ENCODE results near the gene RAD23A.

DNA sequence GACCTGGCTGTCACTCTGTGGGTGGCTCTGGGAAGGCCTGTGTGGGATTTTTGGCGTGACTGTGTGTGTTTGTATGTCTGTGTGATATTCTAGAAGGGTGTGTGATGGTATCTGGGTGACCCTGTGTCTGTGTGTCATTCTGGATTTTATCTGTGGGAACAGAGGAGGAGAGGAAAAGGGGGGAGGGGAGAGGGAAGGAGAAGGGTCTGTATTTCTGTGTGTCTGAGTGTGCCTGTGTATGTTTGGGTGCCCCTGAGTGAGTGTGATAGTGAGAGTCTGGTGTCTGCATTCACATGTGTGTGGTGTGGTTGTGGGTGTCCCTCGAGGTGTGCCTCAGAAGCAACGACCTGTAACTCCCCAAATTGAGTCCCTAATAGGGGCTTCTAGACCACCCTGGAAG, 41.5 kb downstream of the RAD23A start:
- TF ChIP-seq, protein P1, sequence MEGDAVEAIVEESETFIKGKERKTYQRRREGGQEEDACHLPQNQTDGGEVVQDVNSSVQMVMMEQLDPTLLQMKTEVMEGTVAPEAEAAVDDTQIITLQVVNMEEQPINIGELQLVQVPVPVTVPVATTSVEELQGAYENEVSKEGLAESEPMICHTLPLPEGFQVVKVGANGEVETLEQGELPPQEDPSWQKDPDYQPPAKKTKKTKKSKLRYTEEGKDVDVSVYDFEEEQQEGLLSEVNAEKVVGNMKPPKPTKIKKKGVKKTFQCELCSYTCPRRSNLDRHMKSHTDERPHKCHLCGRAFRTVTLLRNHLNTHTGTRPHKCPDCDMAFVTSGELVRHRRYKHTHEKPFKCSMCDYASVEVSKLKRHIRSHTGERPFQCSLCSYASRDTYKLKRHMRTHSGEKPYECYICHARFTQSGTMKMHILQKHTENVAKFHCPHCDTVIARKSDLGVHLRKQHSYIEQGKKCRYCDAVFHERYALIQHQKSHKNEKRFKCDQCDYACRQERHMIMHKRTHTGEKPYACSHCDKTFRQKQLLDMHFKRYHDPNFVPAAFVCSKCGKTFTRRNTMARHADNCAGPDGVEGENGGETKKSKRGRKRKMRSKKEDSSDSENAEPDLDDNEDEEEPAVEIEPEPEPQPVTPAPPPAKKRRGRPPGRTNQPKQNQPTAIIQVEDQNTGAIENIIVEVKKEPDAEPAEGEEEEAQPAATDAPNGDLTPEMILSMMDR (IDR thresholded peaks at IDR 0.05): no peak
- TF ChIP-seq POLR2AphosphoS5 (IDR thresholded peaks at IDR 0.05): no peak
- no peak for TF ChIP-seq POLR2A (IDR thresholded peaks at IDR 0.05; ENCODE audit: low read depth)

Measured in esophagus muscularis mucosa (tissue), 3 donors.